ENCODE results near the gene PCDHGA8. TPM values are rescaled to one million over a fixed set of nuclear protein-coding genes. Genes with fewer than 3 reads are reported as not detected.
"Not testable (repeated sequence)": the region's sequence is repeated elsewhere in the genome, so short reads cannot be mapped to it uniquely, and the experiment has no call there.

Gene PCDHGA8
- total RNA-seq, result not detected

GRCh38 chr5:141392429-141393198, at the start of gene PCDHGA8:
Gene PCDHGA8 (plus strand): TSS chr5:141392633. CDS start chr5:141392814, 181 bp downstream.
- intact Hi-C loops (cut with DNase I, micrococcal nuclease), result no loop called here
- H3K4me1 Mint-ChIP-seq, result no peaks in the 10 kb centered on the region
- peaks cover 29% of the 10 kb centered on the region for H3K36me3 Mint-ChIP-seq (ENCODE audit: low read depth)
- no peak within 1 kb of the TSS for H3K27ac Mint-ChIP-seq
- ChIA-PET POLR2A (interaction anchor here (0.6 kb wide), 1 partner anchor 62 kb away, joined by 4 read pairs; the partner anchor contains the start of gene PCDHGA1), CTCF (interaction anchor here (0.7 to 1.3 kb wide), 3 partner anchors 28 to 475 kb away, joined by 3 to 4 read pairs (median 3); partner anchors contain the start of genes PCDHGA2 and PCDHGA5)
- H3K4me3 Mint-ChIP-seq, result no peak within 1 kb of the TSS
- H3K9me3 Mint-ChIP-seq (ENCODE audit: low read depth), result peaks cover 38% of the 10 kb centered on the region
- DNase-seq, result no peak
- ATAC-seq, result no peak
- H3K27me3 Mint-ChIP-seq, result peaks cover 60% of the 10 kb centered on the region

GRCh38 chr5:141342773-141343172, 49.7 kb upstream of the PCDHGA8 start:
- H3K4me3 Mint-ChIP-seq, result no peak overlapping the region
- ChIA-PET CTCF (interaction anchor here (0.6 to 2.4 kb wide), 4 partner anchors 22 to 642 kb away, joined by 3 to 9 read pairs (median 4); partner anchors contain the start of genes PCDHGA10, TAF7 and ZMAT2), POLR2A (no interaction called here)
- no peak for DNase-seq
- no peaks in the 10 kb centered on the region for H3K4me1 Mint-ChIP-seq
- peaks cover 33% of the 10 kb centered on the region for H3K36me3 Mint-ChIP-seq (ENCODE audit: low read depth)
- ATAC-seq, result no peak
- peaks cover 47% of the 10 kb centered on the region for H3K9me3 Mint-ChIP-seq (ENCODE audit: low read depth)
- H3K27ac Mint-ChIP-seq, result no peak overlapping the region
- intact Hi-C loops (cut with DNase I, micrococcal nuclease), result loop anchor here in 1 of 2 experiments (10.0 kb wide), 1 partner anchor 238 kb away; the partner anchor contains the start of gene PCDHB3
- H3K27me3 Mint-ChIP-seq, result peaks cover 65% of the 10 kb centered on the region

- H3K4me1 Mint-ChIP-seq, result no peaks in the 10 kb centered on the region
- ATAC-seq, result no peak
- ChIA-PET POLR2A (no interaction called here), CTCF (interaction anchor here (0.6 to 2.4 kb wide), 12 partner anchors 9 to 195 kb away, joined by 3 to 10 read pairs (median 4); partner anchors contain the start of genes PCDHGA1, PCDHGA10, PCDHGA12 and TAF7)
- peak; percentile 43 for DNase-seq
- peaks cover 62% of the 10 kb centered on the region for H3K27me3 Mint-ChIP-seq
- H3K36me3 Mint-ChIP-seq (ENCODE audit: low read depth), result peaks cover 27% of the 10 kb centered on the region
- H3K9me3 Mint-ChIP-seq (ENCODE audit: low read depth), result peaks cover 41% of the 10 kb centered on the region
- intact Hi-C loops (cut with DNase I, micrococcal nuclease), result loop anchor here in 1 of 2 experiments (10.0 kb wide), 1 partner anchor 239 kb away; the partner anchor contains the start of gene PCDHB3
- no peak within 1 kb of the TSS for H3K27ac Mint-ChIP-seq
- H3K4me3 Mint-ChIP-seq, result peak within 1 kb of the TSS; percentile 43
Measured at GRCh38 chr5:141343242-141343952, 49.0 kb upstream of the PCDHGA8 start, which contains the start of gene PCDHGA3. Gene PCDHGA3 (plus strand): TSS chr5:141343829. CDS start chr5:141344034, 205 bp downstream.

- DNase-seq, result no peak
- POLR2A ChIA-PET, result no interaction called here
- Mint-ChIP-seq H3K27ac (no peak overlapping the region), H3K36me3 (ENCODE audit: low read depth) (peaks cover 25% of the 10 kb centered on the region), H3K4me1 (no peaks in the 10 kb centered on the region), H3K4me3 (peak overlapping the region; percentile 43), H3K9me3 (ENCODE audit: low read depth) (peaks cover 35% of the 10 kb centered on the region), H3K27me3 (peaks cover 61% of the 10 kb centered on the region)
- no peak for ATAC-seq
- CTCF ChIA-PET, result interaction anchor here (0.6 to 2.4 kb wide), 14 partner anchors 9 to 642 kb away, joined by 3 to 10 read pairs (median 4); partner anchors contain the start of genes PCDHGA1, PCDHGA10, PCDHGA12 and TAF7
- intact Hi-C loops (cut with DNase I, micrococcal nuclease), result loop anchor here in 1 of 2 experiments (10.0 kb wide), 1 partner anchor 239 kb away; the partner anchor contains the start of gene PCDHB3
Measured at GRCh38 chr5:141343953-141344463, 48.4 kb upstream of the PCDHGA8 start.

- ATAC-seq, result no peak
- Mint-ChIP-seq H3K4me1 (no peaks in the 10 kb centered on the region), H3K36me3 (ENCODE audit: low read depth) (peaks cover 23% of the 10 kb centered on the region), H3K27me3 (peaks cover 60% of the 10 kb centered on the region), H3K9me3 (ENCODE audit: low read depth) (peaks cover 31% of the 10 kb centered on the region), H3K27ac (no peak overlapping the region), H3K4me3 (no peak overlapping the region)
- ChIA-PET POLR2A (no interaction called here), CTCF (interaction anchor here (2.2 kb wide), 1 partner anchor 15 kb away, joined by 6 read pairs; the partner anchor contains the start of gene PCDHGA1)
- intact Hi-C loops (cut with DNase I, micrococcal nuclease), result loop anchor here in 1 of 2 experiments (10.0 kb wide), 1 partner anchor 241 kb away; the partner anchor contains the start of gene PCDHB3
- no peak for DNase-seq
Measured at GRCh38 chr5:141345327-141345726, 47.1 kb upstream of the PCDHGA8 start.

GRCh38 chr5:141346017-141346416, 46.4 kb upstream of the PCDHGA8 start:
- ATAC-seq, POLR2A ChIA-PET, H3K27ac Mint-ChIP-seq, H3K4me1 Mint-ChIP-seq, DNase-seq, H3K4me3 Mint-ChIP-seq: not testable (repeated sequence)
- CTCF ChIA-PET, result interaction anchor here (0.6 kb wide), 1 partner anchor 221 kb away, joined by 4 read pairs; no protein-coding TSS in a partner anchor
- Mint-ChIP-seq H3K27me3 (peaks cover 64% of the 10 kb centered on the region), H3K9me3 (ENCODE audit: low read depth) (peaks cover 31% of the 10 kb centered on the region), H3K36me3 (ENCODE audit: low read depth) (peaks cover 23% of the 10 kb centered on the region)
- intact Hi-C loops (cut with DNase I, micrococcal nuclease), result loop anchor here in 1 of 2 experiments (10.0 kb wide), 1 partner anchor 241 kb away; the partner anchor contains the start of gene PCDHB3

- no peaks in the 10 kb centered on the region for H3K4me1 Mint-ChIP-seq
- H3K4me3 Mint-ChIP-seq, result peak within 1 kb of the TSS; percentile 31
- H3K36me3 Mint-ChIP-seq (ENCODE audit: low read depth), result peaks cover 17% of the 10 kb centered on the region
- DNase-seq, result peak; percentile 68
- CTCF ChIA-PET, result interaction anchor here (0.7 to 1.6 kb wide), 6 partner anchors 12 to 208 kb away, joined by 3 to 6 read pairs (median 4); partner anchors contain the start of genes PCDHGA10, PCDHGA12, PCDHGA2 and PCDHGB3
- intact Hi-C loops (cut with DNase I, micrococcal nuclease), result loop anchor here (1.0 to 10.0 kb wide), 2 partner anchors 12 to 245 kb away; partner anchors contain the start of gene PCDHB3 (in 1 of the 2)
- POLR2A ChIA-PET, result no interaction called here
- peak; percentile 71 for ATAC-seq
- H3K9me3 Mint-ChIP-seq (ENCODE audit: low read depth), result peaks cover 20% of the 10 kb centered on the region
- peaks cover 63% of the 10 kb centered on the region for H3K27me3 Mint-ChIP-seq
- H3K27ac Mint-ChIP-seq, result no peak within 1 kb of the TSS
Measured at GRCh38 chr5:141349917-141350619, 42.4 kb upstream of the PCDHGA8 start, which contains the start of gene PCDHGB1. Gene PCDHGB1 (plus strand): TSS chr5:141350099. CDS start chr5:141350261, 162 bp downstream.

- peaks cover 65% of the 10 kb centered on the region for H3K27me3 Mint-ChIP-seq
Measured at GRCh38 chr5:141351591-141351990, 40.8 kb upstream of the PCDHGA8 start.

GRCh38 chr5:141354900-141355469, 37.4 kb upstream of the PCDHGA8 start, which contains the start of gene PCDHGA4:
Gene PCDHGA4 (plus strand): TSS chr5:141355021. CDS start chr5:141355108, 87 bp downstream.
- ChIA-PET CTCF (interaction anchor here (0.8 to 2.0 kb wide), 11 partner anchors 9 to 203 kb away, joined by 3 to 8 read pairs (median 4); partner anchors contain the start of genes PCDHGA12, PCDHGA5, PCDHGB3 and TAF7), POLR2A (no interaction called here)
- peak within 1 kb of the TSS; percentile 37 for H3K4me3 Mint-ChIP-seq
- intact Hi-C loops (cut with DNase I, micrococcal nuclease), result no loop called here
- ATAC-seq (no peak), DNase-seq (no peak)
- peaks cover 68% of the 10 kb centered on the region for H3K27me3 Mint-ChIP-seq
- H3K36me3 Mint-ChIP-seq (ENCODE audit: low read depth), result peaks cover 9% of the 10 kb centered on the region
- H3K4me1 Mint-ChIP-seq, result peaks cover 2% of the 10 kb centered on the region
- H3K27ac Mint-ChIP-seq, result no peak within 1 kb of the TSS
- peaks cover 11% of the 10 kb centered on the region for H3K9me3 Mint-ChIP-seq (ENCODE audit: low read depth)

More at GRCh38 chr5:141351591-141351990, 40.8 kb upstream of the PCDHGA8 start:
- H3K9me3 Mint-ChIP-seq (ENCODE audit: low read depth), result peaks cover 14% of the 10 kb centered on the region
- intact Hi-C loops (cut with DNase I, micrococcal nuclease), result no loop called here
- H3K4me3 Mint-ChIP-seq, result no peak overlapping the region
- H3K36me3 Mint-ChIP-seq (ENCODE audit: low read depth), result peaks cover 8% of the 10 kb centered on the region
- ATAC-seq (no peak), DNase-seq (no peak)
- POLR2A ChIA-PET, result no interaction called here
- CTCF ChIA-PET, result interaction anchor here (0.6 kb wide), 1 partner anchor 159 kb away, joined by 3 read pairs; the partner anchor contains the start of gene PCDHB10
- H3K4me1 Mint-ChIP-seq, result no peaks in the 10 kb centered on the region
- no peak overlapping the region for H3K27ac Mint-ChIP-seq
